GM21360 (cell line): ENCODE measurements around the gene PGA4.

Source experiments
- ATAC-seq: cut with Tn5 transposase; IDR thresholded peaks from one replicate; pipeline ENCODE4 v1.9.1; 2021; ENCODE audit warnings: mild to moderate bottlenecking, moderate library complexity; ENCODE audit not compliant: unreplicated experiment

Gene PGA4

GRCh38 chr11:61277186-61278000 lies 55.2 kb downstream of the PGA4 start:
- no peak for ATAC-seq

GRCh38 chr11:61278001-61278470 lies 55.9 kb downstream of the PGA4 start:
- ATAC-seq, result no peak

GRCh38 chr11:61279934-61280659 lies 58.0 kb downstream of the PGA4 start:
- no peak for ATAC-seq

GRCh38 chr11:61280883-61281580 lies 58.9 kb downstream of the PGA4 start:
- no peak for ATAC-seq
